Measurements from ENCODE around the gene PCK2.

Gene PCK2

GRCh38 chr14:24072436-24072835, 21.7 kb upstream of the PCK2 start:
- TF ChIP-seq NFRKB (IDR thresholded peaks at IDR 0.05) (no peak), SUZ12 (IDR thresholded peaks at IDR 0.05) (no peak), L3MBTL2 (conservative IDR thresholded peaks at IDR 0.05) (no peak)
- ChIA-PET CTCF (interaction anchor here (0.9 kb wide), 2 partner anchors 14 to 18 kb away, joined by 4 read pairs; no protein-coding TSS in a partner anchor), POLR2A (interaction anchor here (0.8 to 2.4 kb wide), 4 partner anchors 8 to 42 kb away, joined by 3 to 6 read pairs (median 4); partner anchors contain the start of genes DCAF11, NRL and PCK2)
- DNase-seq (ENCODE audit: extremely low spot score): no peak

GRCh38 chr14:24072881-24073877, 20.9 kb upstream of the PCK2 start:
- DNase-seq (ENCODE audit: extremely low spot score): no peak
- ChIA-PET POLR2A (interaction anchor here (0.8 to 2.4 kb wide), 7 partner anchors 8 to 42 kb away, joined by 3 to 6 read pairs (median 4); partner anchors contain the start of genes DCAF11, NRL and PCK2), CTCF (interaction anchor here (0.9 to 2.0 kb wide), 3 partner anchors 15 to 19 kb away, joined by 3 to 5 read pairs (median 4); no protein-coding TSS in a partner anchor)
- TF ChIP-seq NFRKB (IDR thresholded peaks at IDR 0.05): no peak
- TF ChIP-seq TARDBP (IDR thresholded peaks at IDR 0.05): no peak
- no peak for TF ChIP-seq ARNT (IDR thresholded peaks at IDR 0.05)
- no peak for TF ChIP-seq L3MBTL2 (conservative IDR thresholded peaks at IDR 0.05)
- TF ChIP-seq FOXM1 (IDR thresholded peaks at IDR 0.05; ENCODE audit: borderline replicate concordance): no peak
- no peak for TF ChIP-seq ELF4 (IDR thresholded peaks at IDR 0.05)
- TF ChIP-seq FOXA1 (IDR thresholded peaks at IDR 0.05): no peak
- TF ChIP-seq SUZ12 (IDR thresholded peaks at IDR 0.05): no peak
- TF ChIP-seq FOXK2 (IDR thresholded peaks at IDR 0.05): no peak
- no peak for TF ChIP-seq BHLHE40 (IDR thresholded peaks at IDR 0.05; ENCODE audit: borderline replicate concordance)
- no peak for TF ChIP-seq LEF1 (IDR thresholded peaks at IDR 0.05; ENCODE audit: borderline replicate concordance)

- ChIA-PET POLR2A (interaction anchor here (1.3 kb wide), 1 partner anchor 18 kb away, joined by 4 read pairs; no protein-coding TSS in a partner anchor), CTCF (interaction anchor here (1.3 to 2.0 kb wide), 2 partner anchors 16 to 17 kb away, joined by 3 to 5 read pairs; no protein-coding TSS in a partner anchor)
- no peak for TF ChIP-seq TARDBP (IDR thresholded peaks at IDR 0.05)
- DNase-seq (ENCODE audit: extremely low spot score): no peak
Observed at GRCh38 chr14:24074625-24075484, 19.3 kb upstream of the PCK2 start.

- TF ChIP-seq CTBP1 (IDR thresholded peaks at IDR 0.05; ENCODE audit: borderline replicate concordance) (no peak), ZNF384 (IDR thresholded peaks at IDR 0.05) (no peak), ELF4 (IDR thresholded peaks at IDR 0.05) (no peak), HDGF (IDR thresholded peaks at IDR 0.05; ENCODE audit: borderline replicate concordance) (no peak), BHLHE40 (IDR thresholded peaks at IDR 0.05; ENCODE audit: borderline replicate concordance) (no peak), SUZ12 (IDR thresholded peaks at IDR 0.05) (no peak), FOXM1 (IDR thresholded peaks at IDR 0.05; ENCODE audit: borderline replicate concordance) (no peak), FOXK2 (IDR thresholded peaks at IDR 0.05) (no peak), FOXA1 (IDR thresholded peaks at IDR 0.05) (no peak)
- POLR2A ChIA-PET: interaction anchor here (1.7 kb wide), 1 partner anchor 18 kb away, joined by 6 read pairs; the partner anchor contains the start of gene PCK2
- CTCF ChIA-PET: interaction anchor here (2.0 kb wide), 1 partner anchor 17 kb away, joined by 5 read pairs; no protein-coding TSS in a partner anchor
- DNase-seq (ENCODE audit: extremely low spot score): no peak
Observed at GRCh38 chr14:24075485-24076301, 18.4 kb upstream of the PCK2 start.

- TF ChIP-seq ZNF384 (IDR thresholded peaks at IDR 0.05) (no peak), NFRKB (IDR thresholded peaks at IDR 0.05) (no peak), LEF1 (IDR thresholded peaks at IDR 0.05; ENCODE audit: borderline replicate concordance) (no peak), FOXA1 (IDR thresholded peaks at IDR 0.05) (no peak), ELF4 (IDR thresholded peaks at IDR 0.05) (no peak)
- POLR2A ChIA-PET: interaction anchor here (1.7 kb wide), 1 partner anchor 18 kb away, joined by 6 read pairs; the partner anchor contains the start of gene PCK2
- CTCF ChIA-PET: no interaction called here
- DNase-seq (ENCODE audit: extremely low spot score): no peak
Observed at GRCh38 chr14:24076302-24076601, 17.9 kb upstream of the PCK2 start.

- TF ChIP-seq CTBP1 (IDR thresholded peaks at IDR 0.05; ENCODE audit: borderline replicate concordance) (no peak), HDGF (IDR thresholded peaks at IDR 0.05; ENCODE audit: borderline replicate concordance) (no peak), SP1 (IDR thresholded peaks at IDR 0.05) (no peak), BHLHE40 (IDR thresholded peaks at IDR 0.05; ENCODE audit: borderline replicate concordance) (no peak), PKNOX1 (IDR thresholded peaks at IDR 0.05) (no peak), LEF1 (IDR thresholded peaks at IDR 0.05; ENCODE audit: borderline replicate concordance) (no peak), L3MBTL2 (conservative IDR thresholded peaks at IDR 0.05) (no peak), TARDBP (IDR thresholded peaks at IDR 0.05) (no peak), ELF4 (IDR thresholded peaks at IDR 0.05) (no peak), NFRKB (IDR thresholded peaks at IDR 0.05) (no peak), FOXK2 (IDR thresholded peaks at IDR 0.05) (no peak), SUZ12 (IDR thresholded peaks at IDR 0.05) (no peak), ZNF384 (IDR thresholded peaks at IDR 0.05) (no peak), FOXA1 (IDR thresholded peaks at IDR 0.05) (no peak), ARNT (IDR thresholded peaks at IDR 0.05) (no peak), FOXM1 (IDR thresholded peaks at IDR 0.05; ENCODE audit: borderline replicate concordance) (no peak)
- CTCF ChIA-PET: interaction anchor here (0.7 kb wide), 1 partner anchor 259 kb away, joined by 3 read pairs; no protein-coding TSS in a partner anchor
- POLR2A ChIA-PET: interaction anchor here (1.7 kb wide), 1 partner anchor 17 kb away, joined by 6 read pairs; the partner anchor contains the start of gene PCK2
- DNase-seq (ENCODE audit: extremely low spot score): no peak
Observed at GRCh38 chr14:24077086-24077485, 17.0 kb upstream of the PCK2 start.
